T-cell (primary cell): ENCODE results near the gene HOXA1. TPM values are rescaled to one million over a fixed set of nuclear protein-coding genes. Genes with fewer than 3 reads are reported as not detected.

Experiments used
- ATAC-seq, 4 experiments: fragments of 200-7000 bp in 3 of 4; fragments of 150-1000 bp in 1 of 4; cut with Tn5 transposase; replicated peaks in 1 of 4; 1 replicate in 3 of 4; 2 replicates in 1 of 4; pipeline ENCODE4 v1.10.0; 2021; ENCODE audit warnings: moderate library complexity in 3 of 4, mild to moderate bottlenecking in 2 of 4, moderate number of reproducible peaks in 1 of 4
- CTCF ChIA-PET, 2 donors: fragments of 300-600 bp; sonication (Branson Sonifier 250); formaldehyde crosslinking; loops; one replicate each; lab custom pipeline; 2022; ENCODE audit warnings: antibody characterized with exemption in 2 of 2; lab: Charles Lee
- POLR2A ChIA-PET, 2 donors: fragments of 300-600 bp; sonication (Branson Sonifier 250); formaldehyde crosslinking; loops; one replicate each; lab custom pipeline; 2022; ENCODE audit warnings: antibody characterized with exemption in 2 of 2; lab: Charles Lee
- DNase-seq, 35 experiments: peaks; one replicate each; pipeline versions ENCODE4 v3.0.0 to v3.0.0-alpha.2; 2013 to 2023
- H3K27ac ChIP-seq: one replicate; pipeline ENCODE4 v1.5.1; 2013; ENCODE audit warnings: low read length
- H3K27me3 ChIP-seq, 2 experiments: replicated peaks in 1 of 2; 1 replicate in 1 of 2; 2 replicates in 1 of 2; pipeline versions ENCODE4 v1.6.1 to v1.7.0; 2013; ENCODE audit warnings: low read length in 1 of 2, mixed read lengths in 1 of 2; ENCODE audit not compliant: control insufficient read depth in 2 of 2, insufficient read depth in 2 of 2; ENCODE audit errors: extremely low read depth in 1 of 2
- H3K36me3 ChIP-seq, 2 donors: 1 replicate in 1 of 2; 2 replicates in 1 of 2; pipeline versions ENCODE4 v1.6.1 to v1.7.0; 2013; ENCODE audit warnings: low read length in 1 of 2; ENCODE audit not compliant: control insufficient read depth in 2 of 2, insufficient read depth in 1 of 2; ENCODE audit errors: extremely low read depth in 1 of 2
- H3K4me1 ChIP-seq, 2 experiments: 1 replicate in 1 of 2; 2 replicates in 1 of 2; pipeline versions ENCODE4 v1.6.1 to v1.7.0; 2013; ENCODE audit warnings: low read length in 2 of 2, mixed read lengths in 1 of 2; ENCODE audit not compliant: insufficient read depth in 2 of 2, control insufficient read depth in 1 of 2; ENCODE audit errors: extremely low read depth in 1 of 2
- H3K4me3 ChIP-seq, 2 donors: 1 replicate in 1 of 2; 2 replicates in 1 of 2; pipeline versions ENCODE4 v1.5.1 to v1.7.0; 2013; ENCODE audit warnings: mild to moderate bottlenecking in 2 of 2, low read length in 1 of 2, moderate library complexity in 1 of 2; ENCODE audit not compliant: control insufficient read depth in 1 of 2; ENCODE audit errors: extremely low read depth in 1 of 2
- H3K9me3 ChIP-seq: 2 replicates; pipeline ENCODE4 v1.7.0; 2013
- H3K27ac Mint-ChIP-seq, 2 donors: one replicate each; pipeline ENCODE4 v1.8.0; 2020 to 2021; ENCODE audit warnings: mild to moderate bottlenecking in 2 of 2, mixed read lengths in 2 of 2
- H3K27me3 Mint-ChIP-seq, 2 donors: one replicate each; pipeline ENCODE4 v1.8.0; 2021 to 2022; ENCODE audit warnings: mixed read lengths in 2 of 2
- H3K36me3 Mint-ChIP-seq: one replicate; pipeline ENCODE4 v1.8.0; 2021; ENCODE audit warnings: mixed read lengths
- H3K4me1 Mint-ChIP-seq, 3 donors: one replicate each; pipeline ENCODE4 v1.8.0; 2020 to 2022; ENCODE audit warnings: mixed read lengths in 3 of 3, mild to moderate bottlenecking in 1 of 3
- H3K4me3 Mint-ChIP-seq, 3 donors: one replicate each; pipeline ENCODE4 v1.8.0; 2020 to 2022; ENCODE audit warnings: mild to moderate bottlenecking in 3 of 3, mixed read lengths in 3 of 3, moderate library complexity in 3 of 3
- H3K9me3 Mint-ChIP-seq, 3 donors: one replicate each; pipeline ENCODE4 v1.8.0; 2020 to 2022; ENCODE audit warnings: mixed read lengths in 3 of 3
- WGBS: methylation state at CpG from one replicate; pipeline ENCODE4 v1.1.5; 2013; ENCODE audit warnings: missing lambda C conversion rate; ENCODE audit not compliant: insufficient coverage; 5-methylcytosine and 5-hydroxymethylcytosine counted together
- total RNA-seq, 35 experiments: library from RNA in 6 of 35; stranded (reverse) in 6 of 35; fragments of 120-200 nt in 1 of 35; gene quantifications; one replicate each; pipeline versions ENCODE4 v1.2.1 to v1.2.4 and lab custom pipeline; 2013 to 2026

HOXA1 gene
- total RNA-seq, 5 donors from 2014 or later (not counting 1 experiment from before 2014, with no cell fraction given): 0.28 to 0.66 (median 0.54) TPM

DNA sequence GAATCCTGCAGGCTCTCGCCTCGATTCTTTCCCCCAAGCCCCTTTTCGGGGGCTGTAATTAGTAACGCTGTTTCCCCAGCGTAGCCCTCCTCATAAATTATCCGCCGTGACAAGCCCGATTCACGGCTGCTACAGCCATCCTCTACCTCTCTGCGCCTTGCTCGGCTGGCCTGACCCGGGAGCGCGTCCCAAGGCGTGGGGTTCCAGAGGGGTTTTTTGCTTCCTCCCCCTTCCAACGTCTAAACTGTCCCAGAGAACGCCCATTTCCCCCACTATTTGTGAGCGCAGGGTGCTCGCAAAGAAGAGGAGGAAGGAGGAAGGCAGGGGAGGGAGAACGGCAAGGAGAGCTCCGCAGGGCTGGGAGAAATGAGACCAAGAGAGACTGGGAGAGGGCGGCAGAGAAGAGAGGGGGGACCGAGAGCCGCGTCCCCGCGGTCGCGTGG is 46.8 kb upstream of the HOXA1 start:
- H3K27ac Mint-ChIP-seq: no peak overlapping the region
- H3K9me3 Mint-ChIP-seq: no peaks in the 10 kb centered on the region
- ChIA-PET POLR2A (no interaction called here), CTCF (interaction anchor here in 1 of 2 donors (1.3 kb wide), 1 partner anchor 19 kb away, joined by 3 read pairs; no protein-coding TSS in a partner anchor)
- peaks cover 0 to 6% of the 10 kb centered on the region in 2 experiments for H3K4me1 ChIP-seq
- H3K27me3 ChIP-seq: peaks cover 0 to 58% of the 10 kb centered on the region in 2 experiments
- no peak for DNase-seq
- H3K27me3 Mint-ChIP-seq: peaks cover 41 to 66% of the 10 kb centered on the region in 2 donors
- H3K4me3 Mint-ChIP-seq: peak overlapping the region in 1 of 3 donors; percentile 68
- peaks cover 2 to 7% (median 4%) of the 10 kb centered on the region in 3 donors for H3K4me1 Mint-ChIP-seq
- H3K27ac ChIP-seq: no peak overlapping the region
- H3K36me3 Mint-ChIP-seq: no peaks in the 10 kb centered on the region
- peak overlapping the region in 1 of 2 donors; percentile 41 for H3K4me3 ChIP-seq
- ATAC-seq: no peak
- no peaks in the 10 kb centered on the region for H3K9me3 ChIP-seq
- 82% methylated on average over 20 of the region's 29 CpGs for WGBS
- no peaks in the 10 kb centered on the region for H3K36me3 ChIP-seq

DNA sequence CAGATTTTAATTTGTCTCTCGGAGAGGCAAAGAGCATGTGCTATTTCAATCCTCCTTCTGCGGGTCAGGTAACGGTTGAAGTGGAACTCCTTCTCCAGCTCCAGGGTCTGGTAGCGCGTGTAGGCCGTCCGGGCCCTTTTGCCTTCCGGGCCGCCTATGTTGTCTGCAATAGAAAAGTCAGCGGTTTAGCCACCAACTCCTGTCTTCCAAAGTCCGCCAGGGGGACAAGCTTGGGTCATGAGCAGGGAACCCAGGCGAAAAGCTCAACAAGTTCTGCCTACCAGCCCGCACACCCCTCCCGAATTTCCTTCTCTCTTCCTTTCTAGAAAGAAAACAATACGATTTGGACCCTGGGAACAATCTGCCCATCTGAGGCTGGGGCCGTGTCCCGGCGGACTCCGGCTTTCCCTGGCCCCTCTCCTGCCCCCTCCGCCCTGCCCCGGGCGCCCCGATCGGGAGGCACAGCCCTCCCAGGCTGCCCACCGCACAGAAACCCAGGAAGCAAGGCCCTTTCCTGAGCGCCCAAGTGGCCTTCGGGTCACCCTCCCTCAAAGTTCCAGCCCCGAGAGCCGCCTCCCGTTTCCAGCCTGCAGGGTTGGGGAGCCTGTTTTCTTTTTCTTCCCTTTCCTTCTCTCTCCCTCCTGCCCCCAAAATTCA is 46.3 kb upstream of the HOXA1 start:
- Histone ChIP-seq H3K9me3 (no peaks in the 10 kb centered on the region), H3K4me1 (peaks cover 0 to under 1% of the 10 kb centered on the region in 2 experiments), H3K27me3 (peaks cover 0 to 55% of the 10 kb centered on the region in 2 experiments), H3K4me3 (no peak overlapping the region), H3K27ac (no peak overlapping the region), H3K36me3 (no peaks in the 10 kb centered on the region)
- CTCF ChIA-PET: interaction anchor here (0.6 to 1.3 kb wide), 3 partner anchors 11 to 794 kb away, joined by 3 to 4 read pairs (median 3); no protein-coding TSS in a partner anchor
- H3K27me3 Mint-ChIP-seq: peaks cover 41 to 66% of the 10 kb centered on the region in 2 donors
- no peak for ATAC-seq
- peaks cover under 1 to 2% (median 2%) of the 10 kb centered on the region in 3 donors for H3K4me1 Mint-ChIP-seq
- no peaks in the 10 kb centered on the region for H3K9me3 Mint-ChIP-seq
- DNase-seq: no peak
- H3K4me3 Mint-ChIP-seq: peak overlapping the region in 1 of 3 donors; percentile 68
- POLR2A ChIA-PET: interaction anchor here in 1 of 2 donors (0.7 kb wide), 1 partner anchor 1240 kb away, joined by 3 read pairs; no protein-coding TSS in a partner anchor
- 95% methylated on average over 27 of the region's 30 CpGs for WGBS
- H3K27ac Mint-ChIP-seq: no peak overlapping the region
- no peaks in the 10 kb centered on the region for H3K36me3 Mint-ChIP-seq

DNA sequence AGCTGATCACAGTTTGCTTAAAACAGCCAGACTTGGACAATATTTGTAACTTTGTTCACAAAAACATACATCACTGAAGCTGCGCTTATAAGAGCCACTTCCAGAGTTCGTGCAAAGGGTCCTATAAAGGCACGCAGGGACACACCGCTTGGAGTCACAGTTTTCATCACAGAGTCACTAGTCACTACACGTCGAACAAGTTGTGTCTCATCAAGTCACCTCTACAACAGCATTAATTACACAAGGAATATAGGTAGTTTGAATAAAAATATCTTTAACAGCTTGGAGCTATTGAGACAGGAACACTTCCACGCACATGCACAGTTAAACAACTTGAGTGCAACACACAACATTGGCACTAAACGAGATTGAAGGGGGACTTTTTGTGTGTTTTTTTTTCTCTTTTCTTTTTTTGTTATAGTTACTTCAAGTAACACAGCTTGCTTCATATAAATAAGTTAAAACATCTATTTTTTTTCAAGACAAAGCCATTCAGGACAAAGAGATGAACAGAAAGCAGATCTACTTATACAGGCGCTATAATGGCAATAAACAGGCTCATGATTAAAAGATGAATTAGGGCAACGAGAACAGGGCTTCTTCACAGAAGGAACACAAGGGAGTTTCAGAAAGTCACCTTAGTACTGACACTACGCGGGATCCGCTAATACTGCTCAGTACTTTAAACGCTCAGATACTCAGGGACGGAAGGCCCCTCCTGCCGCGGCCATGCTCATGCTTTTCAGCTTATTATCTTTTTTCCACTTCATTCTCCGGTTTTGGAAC is 45.5 kb upstream of the HOXA1 start:
- CTCF ChIA-PET: interaction anchor here (0.6 to 1.3 kb wide), 8 partner anchors 8 to 1152 kb away, joined by 3 to 5 read pairs (median 3); partner anchors contain the start of gene HOXA13 (in 1 of the 2)
- Mint-ChIP-seq H3K27ac (no peak overlapping the region), H3K27me3 (peaks cover 37 to 64% of the 10 kb centered on the region in 2 donors), H3K9me3 (no peaks in the 10 kb centered on the region), H3K4me3 (no peak overlapping the region), H3K4me1 (no peaks in the 10 kb centered on the region), H3K36me3 (no peaks in the 10 kb centered on the region)
- POLR2A ChIA-PET: interaction anchor here in 1 of 2 donors (0.7 kb wide), 1 partner anchor 1239 kb away, joined by 3 read pairs; no protein-coding TSS in a partner anchor
- ATAC-seq (no peak), DNase-seq (no peak)
- Histone ChIP-seq H3K4me1 (no peaks in the 10 kb centered on the region), H3K4me3 (no peak overlapping the region), H3K27ac (no peak overlapping the region), H3K9me3 (no peaks in the 10 kb centered on the region), H3K27me3 (peaks cover 0 to 56% of the 10 kb centered on the region in 2 experiments), H3K36me3 (no peaks in the 10 kb centered on the region)
- 87% methylated on average over 9 of the region's 18 CpGs for WGBS

DNA sequence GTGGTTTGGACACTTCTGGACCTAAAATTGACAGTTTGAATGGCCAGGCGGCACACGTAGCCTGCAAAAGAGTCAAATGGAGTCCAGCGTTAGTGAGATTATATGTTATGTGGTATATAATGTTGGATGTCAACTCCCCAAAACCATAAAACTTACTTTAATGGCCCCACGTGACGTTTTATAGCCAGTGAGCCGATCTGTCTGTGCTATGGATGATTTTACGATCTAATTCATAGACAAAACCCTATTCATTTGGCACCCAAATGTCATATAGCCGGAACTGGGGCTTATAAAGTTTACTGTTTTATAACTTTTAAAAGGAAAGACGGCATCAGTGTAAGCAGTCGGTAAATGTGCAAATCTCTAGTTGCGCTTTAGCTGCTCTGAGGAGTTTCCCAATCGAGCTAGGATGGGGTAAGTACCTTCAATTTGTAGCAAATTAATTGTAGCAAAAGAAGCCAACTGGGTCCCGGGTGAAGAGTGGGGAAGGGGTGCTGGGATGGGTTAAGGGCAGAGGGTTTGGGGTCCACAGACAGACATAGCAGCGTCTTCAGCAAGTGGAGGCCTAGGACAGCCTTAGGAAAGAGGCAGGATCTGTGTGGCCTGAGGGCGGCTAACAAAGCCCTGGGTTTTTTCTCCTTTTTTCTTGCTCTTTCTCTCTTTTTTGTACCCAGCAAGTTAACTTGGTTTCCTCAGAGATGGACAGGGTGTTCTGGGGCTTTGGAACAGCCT is 44.5 kb upstream of the HOXA1 start:
- Mint-ChIP-seq H3K27me3 (peaks cover 38 to 64% of the 10 kb centered on the region in 2 donors), H3K4me3 (no peak overlapping the region), H3K27ac (no peak overlapping the region), H3K4me1 (peaks cover 0 to 10% (median 2%) of the 10 kb centered on the region in 3 donors), H3K36me3 (no peaks in the 10 kb centered on the region), H3K9me3 (no peaks in the 10 kb centered on the region)
- peaks cover 0 to 8% of the 10 kb centered on the region in 2 experiments for H3K4me1 ChIP-seq
- no peak for ATAC-seq
- H3K4me3 ChIP-seq: no peak overlapping the region
- POLR2A ChIA-PET: no interaction called here
- WGBS: 92% methylated on average over 5 of the region's 15 CpGs
- H3K9me3 ChIP-seq: no peaks in the 10 kb centered on the region
- DNase-seq: no peak
- CTCF ChIA-PET: no interaction called here
- H3K36me3 ChIP-seq: no peaks in the 10 kb centered on the region
- no peak overlapping the region for H3K27ac ChIP-seq
- H3K27me3 ChIP-seq: peaks cover 0 to 53% of the 10 kb centered on the region in 2 experiments

GRCh38 chr7:27139334-27140125 is 43.7 kb upstream of the HOXA1 start:
- WGBS: 98% methylated on average over 42 of the region's 53 CpGs
- no peak overlapping the region for H3K4me3 ChIP-seq
- ChIA-PET POLR2A (no interaction called here), CTCF (no interaction called here)
- Mint-ChIP-seq H3K36me3 (no peaks in the 10 kb centered on the region), H3K27ac (no peak overlapping the region), H3K27me3 (peaks cover 41 to 66% of the 10 kb centered on the region in 2 donors), H3K4me3 (no peak overlapping the region), H3K9me3 (no peaks in the 10 kb centered on the region), H3K4me1 (peaks cover 0 to 15% (median 3%) of the 10 kb centered on the region in 3 donors)
- H3K36me3 ChIP-seq: no peaks in the 10 kb centered on the region
- DNase-seq: no peak
- H3K27ac ChIP-seq: no peak overlapping the region
- no peak for ATAC-seq
- H3K4me1 ChIP-seq: peaks cover 0 to 16% of the 10 kb centered on the region in 2 experiments
- no peaks in the 10 kb centered on the region for H3K9me3 ChIP-seq
- peaks cover 0 to 46% of the 10 kb centered on the region in 2 experiments for H3K27me3 ChIP-seq
